ENCODE results near the gene C2CD3. TPM values are rescaled to one million over a fixed set of nuclear protein-coding genes. Genes with fewer than 3 reads are reported as not detected.
A peak's percentile ranks its signal among the peaks of the same experiment; 100 is the strongest.

The C2CD3 gene
- 15.0 to 18.7 TPM (median 15.4 TPM) in 3 replicates for total RNA-seq (2021)
- Bru-seq, nascent RNA = percentile 63 among the genes with signal in this experiment
- long read RNA-seq, experiment 1, full-length matches to known transcripts = 11 of 64 reads
- long read RNA-seq, experiment 1, partial matches to known transcripts = 22 of 64 reads
- long read RNA-seq, experiment 1, other reads (novel, unspliced or antisense) = 31 of 64 reads
- long read RNA-seq, experiment 2, partial matches to known transcripts = 6 of 10 reads
- long read RNA-seq, experiment 2, other reads (novel, unspliced or antisense) = 4 of 10 reads
- long read RNA-seq, experiment 3, partial matches to known transcripts = 0 of 4 reads
- long read RNA-seq, experiment 3, other reads (novel, unspliced or antisense) = 4 of 4 reads

- no peaks in the 10 kb centered on the region for H3K9me3 Mint-ChIP-seq
- CTCF ChIA-PET = interaction anchor here (0.7 to 1.6 kb wide), 10 partner anchors 15 to 278 kb away, joined by 3 to 6 read pairs (median 4); partner anchors contain the start of gene UCP2
- POLR2A ChIA-PET = interaction anchor here (0.5 to 0.9 kb wide), 2 partner anchors 21 to 286 kb away, joined by 3 to 4 read pairs; no protein-coding TSS in a partner anchor
- no peak within 1 kb of the TSS for H3K4me3 Mint-ChIP-seq
- peaks cover 3% of the 10 kb centered on the region for H3K4me1 Mint-ChIP-seq
- DNase-seq (ENCODE audit: low spot score) (peak; percentile 98), ATAC-seq (peak; percentile 96)
- H3K27ac Mint-ChIP-seq = no peak within 1 kb of the TSS
- H3K27me3 Mint-ChIP-seq (ENCODE audit: low read depth) = no peaks in the 10 kb centered on the region
- H3K36me3 Mint-ChIP-seq = peaks cover 16% of the 10 kb centered on the region
- TF ChIP-seq IRF1 (CRISPR knock-in tag; IDR thresholded peaks at IDR 0.05) (no peak), ZNF317 (CRISPR knock-in tag; IDR thresholded peaks at IDR 0.05; ENCODE audit: borderline replicate concordance, low read depth) (no peak), NR3C1 (CRISPR knock-in tag; conservative IDR thresholded peaks at IDR 0.05; ENCODE audit: low read depth) (no peak), FOXP1 (CRISPR knock-in tag; IDR thresholded peaks at IDR 0.05; ENCODE audit: borderline replicate concordance) (0 out of 2 replicates have a peak, but pooled peaks have one; percentile 28), CREM (CRISPR knock-in tag; IDR thresholded peaks at IDR 0.05) (peak; percentile 82; the same call in 1 of the 2 replicates), ZNF425 (CRISPR knock-in tag; conservative IDR thresholded peaks at IDR 0.05) (no peak), E2F5 (CRISPR knock-in tag; IDR thresholded peaks at IDR 0.05) (peak; percentile 85), ZNF671 (CRISPR knock-in tag; IDR thresholded peaks at IDR 0.05) (no peak), NR2C2 (CRISPR knock-in tag; IDR thresholded peaks at IDR 0.05) (no peak), NFYB (CRISPR knock-in tag; conservative IDR thresholded peaks at IDR 0.05; ENCODE audit: low read depth) (peak; percentile 52), CREB1 (CRISPR knock-in tag; IDR thresholded peaks at IDR 0.05) (no peak), ZNF263 (CRISPR knock-in tag; IDR thresholded peaks at IDR 0.05; ENCODE audit: low read depth) (no peak), SP1 (CRISPR knock-in tag; conservative IDR thresholded peaks at IDR 0.05) (peak; percentile 92), GABPB1 (CRISPR knock-in tag; IDR thresholded peaks at IDR 0.05) (peak; percentile 76), ZNF396 (CRISPR knock-in tag; IDR thresholded peaks at IDR 0.05; ENCODE audit: borderline replicate concordance) (no peak), HMGA2 (CRISPR knock-in tag; IDR thresholded peaks at IDR 0.05) (peak; percentile 5; the same call in 1 of the 2 replicates), FOXK1 (CRISPR knock-in tag; IDR thresholded peaks at IDR 0.05) (peak; percentile 44; the same call in 1 of the 2 replicates), HMGXB4 (CRISPR knock-in tag; IDR thresholded peaks at IDR 0.05) (0 out of 2 replicates have a peak, but pooled peaks have one; percentile 36), ESRRA (CRISPR knock-in tag; IDR thresholded peaks at IDR 0.05; ENCODE audit: borderline replicate concordance) (no peak), ZNF232 (CRISPR knock-in tag; IDR thresholded peaks at IDR 0.05) (no peak), AR (CRISPR knock-in tag; IDR thresholded peaks at IDR 0.05) (no peak), PRRX2 (CRISPR knock-in tag; IDR thresholded peaks at IDR 0.05) (no peak), ZBTB21 (CRISPR knock-in tag; IDR thresholded peaks at IDR 0.05; ENCODE audit: borderline replicate concordance) (peak; percentile 76; the same call in 1 of the 2 replicates), JUN (CRISPR knock-in tag; IDR thresholded peaks at IDR 0.05) (no peak)
These were observed at the start of gene C2CD3, which contains the start of gene PPME1 for GRCh38 chr11:74170694-74171629. Gene C2CD3, minus strand, starts transcription at chr11:74171002. Its CDS starts 210 bp downstream, at chr11:74170792. Gene PPME1, plus strand, starts transcription at chr11:74171289. Its CDS starts 133 bp downstream, at chr11:74171422.

Data from WTC11 (cell line).